PFSK-1 (cell line): ENCODE measurements around the gene ANKRD6.

ENCODE experiments used
- FOXP2 ChIP-seq: optimal IDR thresholded peaks from 2 replicates; pipeline ENCODE3; 2011; ENCODE audit warnings: borderline replicate concordance, control low read depth, inconsistent platforms; ENCODE audit not compliant: insufficient read depth; ENCODE audit errors: extremely low read length, extremely low read depth
- POLR2AphosphoS5 ChIP-seq: IDR thresholded peaks from 2 replicates; pipeline ENCODE4 v1.6.1; 2012; ENCODE audit warnings: low read depth, mild to moderate bottlenecking, control low read depth, low read length, moderate library complexity
- REST ChIP-seq, 2 experiments: IDR thresholded peaks; 2 replicates each; pipeline versions ENCODE4 v1.6.1 to v1.8.0; 2011 to 2012; ENCODE audit warnings: low read depth in 2 of 2, low read length in 2 of 2, control low read depth in 1 of 2, inconsistent platforms in 1 of 2, mild to moderate bottlenecking in 1 of 2, moderate library complexity in 1 of 2; ENCODE audit not compliant: insufficient read depth in 1 of 2
- SIN3A ChIP-seq: IDR thresholded peaks from 2 replicates; pipeline ENCODE4 v1.6.1; 2012; ENCODE audit warnings: mild to moderate bottlenecking, low read length, moderate library complexity, borderline replicate concordance; ENCODE audit not compliant: insufficient read depth
- TAF1 ChIP-seq: IDR thresholded peaks from 2 replicates; pipeline ENCODE4 v1.6.1; 2012; ENCODE audit warnings: low read length, control low read depth, borderline replicate concordance; ENCODE audit not compliant: insufficient read depth

The ANKRD6 gene

GRCh38 chr6:89489078-89489477 is 56.1 kb downstream of the ANKRD6 start:
- TF ChIP-seq POLR2AphosphoS5, result no peak
- TF ChIP-seq REST (IDR thresholded peaks at IDR 0.05; ENCODE audit: insufficient read depth in 1 of 2, low read depth in 2 of 2, low read length in 2 of 2), result no peak
- no peak for TF ChIP-seq TAF1
- no peak for TF ChIP-seq SIN3A
- TF ChIP-seq FOXP2, result no peak

DNA sequence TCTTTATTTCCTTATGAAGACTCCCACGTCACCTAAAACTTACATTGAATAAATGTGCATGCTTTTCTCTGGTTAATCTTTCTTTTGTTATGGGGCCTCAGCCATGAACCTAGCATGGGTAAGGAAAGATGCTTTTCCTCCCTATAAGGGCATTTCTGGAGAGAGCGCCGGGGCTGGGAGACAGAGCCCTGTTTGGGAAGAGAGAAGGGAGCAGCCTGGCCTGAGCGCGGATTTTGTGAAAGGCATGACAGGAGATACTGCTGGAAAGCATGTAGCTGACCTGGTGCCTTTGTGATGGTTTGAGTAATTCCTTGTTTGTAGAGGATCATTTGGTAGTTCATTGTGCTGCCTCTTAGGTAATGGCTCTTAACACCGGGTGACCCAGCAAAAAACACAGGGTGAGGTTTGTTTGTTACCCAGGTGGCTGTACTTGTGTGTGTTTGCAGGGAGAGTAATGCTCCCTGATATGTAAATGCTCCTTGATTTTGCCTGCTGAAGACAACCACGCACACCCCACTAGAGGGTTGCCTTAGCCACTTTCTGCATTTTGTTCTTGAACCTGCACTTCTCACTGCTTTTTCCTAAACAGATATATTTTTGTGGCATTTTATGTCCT is 59.2 kb downstream of the ANKRD6 start:
- TF ChIP-seq FOXP2 (no peak), TAF1 (no peak), SIN3A (no peak), REST (IDR thresholded peaks at IDR 0.05; ENCODE audit: insufficient read depth in 1 of 2, low read depth in 2 of 2, low read length in 2 of 2) (no peak), POLR2AphosphoS5 (no peak)

- TF ChIP-seq FOXP2 (no peak), POLR2AphosphoS5 (no peak), SIN3A (no peak), REST (IDR thresholded peaks at IDR 0.05; ENCODE audit: insufficient read depth in 1 of 2, low read depth in 2 of 2, low read length in 2 of 2) (no peak), TAF1 (no peak)
Observed at GRCh38 chr6:89494131-89494793, 61.3 kb downstream of the ANKRD6 start.

DNA sequence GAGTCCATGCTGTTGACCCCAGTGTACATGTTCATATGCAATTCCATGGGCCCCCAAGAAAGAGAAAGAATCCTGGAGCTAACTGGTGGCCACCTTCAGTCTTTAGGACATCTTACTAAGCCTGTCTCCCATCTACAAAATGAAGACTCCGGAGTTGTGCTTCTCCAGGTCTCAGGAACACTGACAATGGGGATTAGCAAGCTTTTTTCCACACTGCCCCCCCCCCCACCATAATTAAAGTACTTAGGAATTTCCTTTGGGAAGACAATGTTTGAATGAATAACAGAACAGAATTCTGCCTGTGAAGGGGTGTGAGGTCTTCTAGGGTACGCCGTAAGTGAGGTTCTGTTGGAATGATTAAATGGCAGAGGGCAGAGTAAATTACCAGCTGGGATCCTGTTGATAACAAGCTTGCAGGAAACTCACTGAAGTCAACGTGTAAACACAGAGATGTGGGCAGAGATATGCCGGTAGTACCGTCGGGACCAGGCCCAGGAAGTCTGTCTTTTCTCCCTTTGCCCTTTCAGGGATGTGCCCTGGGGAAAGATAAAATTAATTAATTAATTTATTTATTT is 63.1 kb downstream of the ANKRD6 start:
- TF ChIP-seq POLR2AphosphoS5 (no peak), REST (IDR thresholded peaks at IDR 0.05; ENCODE audit: insufficient read depth in 1 of 2, low read depth in 2 of 2, low read length in 2 of 2) (no peak), SIN3A (no peak), FOXP2 (no peak)
